GM12875 (cell line): ENCODE measurements around the gene PFKFB1.

Experiments
- H3K4me3 ChIP-seq: one replicate; pipeline ENCODE4 v1.5.1; 2011; ENCODE audit warnings: low read depth, low read length, control low read depth
- CTCF ChIP-seq: IDR thresholded peaks from 2 replicates; pipeline ENCODE4 v1.5.1; 2011; ENCODE audit warnings: low read depth, mild to moderate bottlenecking, control low read depth, inconsistent platforms, low read length, moderate library complexity, borderline replicate concordance; ENCODE audit not compliant: insufficient read depth

The PFKFB1 gene

GRCh38 chrX:54964766-54965497 is 29.1 kb downstream of the PFKFB1 start:
- TF ChIP-seq CTCF, result no peak
- no peak overlapping the region for H3K4me3 ChIP-seq

GRCh38 chrX:54961750-54962149 is 32.2 kb downstream of the PFKFB1 start:
- no peak overlapping the region for H3K4me3 ChIP-seq
- TF ChIP-seq CTCF, result no peak

GRCh38 chrX:54950730-54951375 is 43.1 kb downstream of the PFKFB1 start:
- TF ChIP-seq CTCF, result no peak
- no peak overlapping the region for H3K4me3 ChIP-seq

- H3K4me3 ChIP-seq, result no peak overlapping the region
- no peak for TF ChIP-seq CTCF
Measured at GRCh38 chrX:54945224-54945623, 48.8 kb downstream of the PFKFB1 start.

GRCh38 chrX:54944816-54945215 is 49.2 kb downstream of the PFKFB1 start:
- no peak for TF ChIP-seq CTCF
- H3K4me3 ChIP-seq, result no peak overlapping the region

- TF ChIP-seq CTCF, result no peak
- H3K4me3 ChIP-seq, result no peak overlapping the region
Measured at GRCh38 chrX:54937416-54937815, 56.6 kb downstream of the PFKFB1 start.

GRCh38 chrX:54935306-54935705 is 58.7 kb downstream of the PFKFB1 start:
- no peak overlapping the region for H3K4me3 ChIP-seq
- no peak for TF ChIP-seq CTCF
